Spleen (tissue), 11 donors: ENCODE data around the gene PAX7. TPM values are rescaled to one million over a fixed set of nuclear protein-coding genes. Genes with fewer than 3 reads are reported as not detected.

Experiments used
- DNase-seq: peaks from one replicate; pipeline ENCODE4 v3.0.0-alpha.2; 2020
- H3K27ac ChIP-seq, 8 donors: fragments of 200-600 bp; sonication (generic) in 7 of 8; 1 replicate in 4 of 8; 2 replicates in 4 of 8; pipeline versions ENCODE4 v1.5.0 to v1.8.0; 2016 to 2021; ENCODE audit warnings: inconsistent platforms in 4 of 8, mild to moderate bottlenecking in 4 of 8, moderate library complexity in 1 of 8
- H3K27me3 ChIP-seq, 7 donors: fragments of 200-600 bp; sonication (generic) in 6 of 7; replicated peaks in 1 of 7; 1 replicate in 4 of 7; 2 replicates in 3 of 7; pipeline versions ENCODE4 v1.5.0 to v1.8.0; 2016 to 2021; ENCODE audit warnings: inconsistent platforms in 3 of 7, mild to moderate bottlenecking in 1 of 7
- H3K36me3 ChIP-seq, 6 donors: fragments of 200-600 bp; sonication (generic) in 5 of 6; 1 replicate in 4 of 6; 2 replicates in 2 of 6; pipeline versions ENCODE4 v1.5.0 to v1.8.0; 2016 to 2021; ENCODE audit warnings: inconsistent platforms in 2 of 6
- H3K4me1 ChIP-seq, 6 donors: fragments of 200-600 bp; sonication (generic) in 5 of 6; 1 replicate in 3 of 6; 2 replicates in 3 of 6; pipeline versions ENCODE4 v1.5.0 to v1.8.0; 2016 to 2021; ENCODE audit warnings: inconsistent platforms in 3 of 6
- H3K4me3 ChIP-seq, 8 donors: fragments of 200-600 bp; sonication (generic) in 7 of 8; 1 replicate in 4 of 8; 2 replicates in 4 of 8; pipeline versions ENCODE4 v1.5.0 to v1.8.0; 2016 to 2021; ENCODE audit warnings: inconsistent platforms in 4 of 8, mild to moderate bottlenecking in 4 of 8, moderate library complexity in 2 of 8
- H3K9me3 ChIP-seq, 8 donors: fragments of 200-600 bp; sonication (generic) in 7 of 8; 1 replicate in 4 of 8; 2 replicates in 4 of 8; pipeline versions ENCODE4 v1.5.0 to v1.8.0; 2016 to 2021; ENCODE audit warnings: inconsistent platforms in 4 of 8
- CTCF ChIP-seq, 11 experiments: fragments of 200-600 bp in 7 of 11; fragments of 450-650 bp in 4 of 11; sonication (generic) in 4 of 11; IDR thresholded peaks in 8 of 11; conservative IDR thresholded peaks in 3 of 11; 1 replicate in 7 of 11; 2 replicates in 4 of 11; pipeline versions ENCODE4 v1.4.0 to v1.8.0; 2016 to 2021; ENCODE audit warnings: antibody characterized with exemption in 11 of 11, inconsistent platforms in 4 of 11, mild to moderate bottlenecking in 1 of 11
- POLR2A ChIP-seq, 3 donors: fragments of 450-650 bp; IDR thresholded peaks; one replicate each; pipeline ENCODE4 v1.5.1; 2017; ENCODE audit warnings: antibody characterized with exemption in 3 of 3, mild to moderate bottlenecking in 1 of 3
- POLR2AphosphoS5 ChIP-seq, 3 donors: sonication (generic); formaldehyde crosslinking; IDR thresholded peaks; one replicate each; pipeline ENCODE4 v1.5.1; 2017; ENCODE audit warnings: antibody characterized with exemption in 3 of 3
- WGBS, 5 donors: extraction: QIAGEN DNeasy Blood & Tissue Kit in 3 of 5; methylation state at CpG; one replicate each; pipeline versions ENCODE4 v1.1.5 to v1.1.7; 2013 to 2018; 5-methylcytosine and 5-hydroxymethylcytosine counted together
- intact Hi-C: fragments of 100-400 bp; cut with DNase I; formaldehyde crosslinking; loops from one replicate; pipeline ENCODE4 v1.15.0; 2023; ENCODE audit warnings: low total_unique reads
- polyA plus RNA-seq, 3 donors: library from polyadenylated mRNA; stranded (reverse); fragments of 200-250 nt; gene quantifications; one replicate each; pipeline ENCODE4 v1.2.1, GENCODE V29; 2013
- total RNA-seq, 7 donors: library from RNA; depleted of rRNA in 3 of 7; stranded (reverse); fragments of >200 nt in 3 of 7; fragmentation: NEBNext Ultra II Directional in 4 of 7; extraction: Animal tissue kit (Norgen Biotek cat#: 25700) in 4 of 7; gene quantifications; one replicate each; pipeline versions ENCODE4 v1.1.0 to v1.2.1, GENCODE V29; 2016 to 2021
- donor health status: healthy with polysubstance abuse.
- donor health status: DM: no; HTN: no; CAD: no; lungs with moderate emphysema.
- donor health status: DM: no; HTN: no; CAD: no.
- donor health status: Bipolar disorder and iron deficiency.
- donor health status: healthy.
- donor health status: DM: no; HTN: no; CAD: no.
- donor health status: DM: yes; HTN: yes; CAD: no.

PAX7 gene
- total and polyA plus RNA-seq, 10 donors, result not detected

- Histone ChIP-seq H3K4me3 (no peak overlapping the region), H3K27me3 (peaks cover 0 to 38% (median 0%) of the 10 kb centered on the region in 7 donors), H3K4me1 (no peaks in the 10 kb centered on the region), H3K36me3 (no peaks in the 10 kb centered on the region), H3K27ac (no peak overlapping the region), H3K9me3 (no peaks in the 10 kb centered on the region)
- WGBS, 5 donors, result 41 to 84% (median 76%) methylated on average over 15 of the region's 15 CpGs
- TF ChIP-seq CTCF (IDR thresholded peaks at IDR 0.05 in 8 of 11, conservative IDR thresholded peaks at IDR 0.05 in 3 of 11) (no peak), POLR2A (IDR thresholded peaks at IDR 0.05) (no peak), POLR2AphosphoS5 (IDR thresholded peaks at IDR 0.05) (no peak)
- no peak for DNase-seq
- intact Hi-C loops, result no loop called here
Observed at GRCh38 chr1:18784482-18784831, 153.8 kb downstream of the PAX7 start.

GRCh38 chr1:18786149-18786548, 155.5 kb downstream of the PAX7 start:
- WGBS, 5 donors, result 83 to 88% (median 84%) methylated on average over 3 of the region's 3 CpGs
- no peaks in the 10 kb centered on the region for H3K9me3 ChIP-seq
- H3K4me1 ChIP-seq, result no peaks in the 10 kb centered on the region
- intact Hi-C loops, result no loop called here
- peaks cover 0 to 41% (median 0%) of the 10 kb centered on the region in 7 donors for H3K27me3 ChIP-seq
- DNase-seq, result no peak
- no peak overlapping the region for H3K27ac ChIP-seq
- H3K36me3 ChIP-seq, result no peaks in the 10 kb centered on the region
- no peak overlapping the region for H3K4me3 ChIP-seq
- TF ChIP-seq POLR2AphosphoS5 (IDR thresholded peaks at IDR 0.05) (no peak), POLR2A (IDR thresholded peaks at IDR 0.05) (no peak), CTCF (IDR thresholded peaks at IDR 0.05 in 8 of 11, conservative IDR thresholded peaks at IDR 0.05 in 3 of 11) (no peak)

GRCh38 chr1:18787825-18788385, 157.3 kb downstream of the PAX7 start:
- no peak overlapping the region for H3K4me3 ChIP-seq
- DNase-seq, result no peak
- TF ChIP-seq POLR2A (IDR thresholded peaks at IDR 0.05) (no peak), POLR2AphosphoS5 (IDR thresholded peaks at IDR 0.05) (no peak), CTCF (IDR thresholded peaks at IDR 0.05 in 8 of 11, conservative IDR thresholded peaks at IDR 0.05 in 3 of 11) (no peak)
- peaks cover 0 to 8% (median 6%) of the 10 kb centered on the region in 8 donors for H3K9me3 ChIP-seq
- H3K36me3 ChIP-seq, result no peaks in the 10 kb centered on the region
- intact Hi-C loops, result no loop called here
- H3K4me1 ChIP-seq, result no peaks in the 10 kb centered on the region
- no peak overlapping the region for H3K27ac ChIP-seq
- 29 to 41% (median 36%) methylated on average over 3 of the region's 3 CpGs for WGBS, 5 donors
- H3K27me3 ChIP-seq, result peaks cover 0 to 47% (median 0%) of the 10 kb centered on the region in 7 donors

GRCh38 chr1:18789246-18789645, 158.6 kb downstream of the PAX7 start:
- no peak for TF ChIP-seq POLR2AphosphoS5 (IDR thresholded peaks at IDR 0.05)
- no peak for TF ChIP-seq CTCF (IDR thresholded peaks at IDR 0.05 in 8 of 11, conservative IDR thresholded peaks at IDR 0.05 in 3 of 11)
- TF ChIP-seq POLR2A (IDR thresholded peaks at IDR 0.05), result no peak
- Histone ChIP-seq H3K4me3 (no peak overlapping the region), H3K9me3 (peaks cover 0 to 12% (median 9%) of the 10 kb centered on the region in 8 donors), H3K4me1 (peaks cover 0 to 7% (median 0%) of the 10 kb centered on the region in 6 donors), H3K36me3 (no peaks in the 10 kb centered on the region), H3K27ac (no peak overlapping the region), H3K27me3 (peaks cover 0 to 50% (median 0%) of the 10 kb centered on the region in 7 donors)
- DNase-seq, result no peak
- intact Hi-C loops, result no loop called here
- 67 to 88% (median 82%) methylated on average over 4 of the region's 4 CpGs for WGBS, 5 donors
